DMS 273 (cell line): Measurements from ENCODE around the gene BNIP5.

ENCODE experiments used
- DNase-seq: peaks from one replicate; lab custom pipeline; 2025; ENCODE audit not compliant: unreplicated experiment; lab: John Stamatoyannopoulos, UW

The BNIP5 gene, protein sequence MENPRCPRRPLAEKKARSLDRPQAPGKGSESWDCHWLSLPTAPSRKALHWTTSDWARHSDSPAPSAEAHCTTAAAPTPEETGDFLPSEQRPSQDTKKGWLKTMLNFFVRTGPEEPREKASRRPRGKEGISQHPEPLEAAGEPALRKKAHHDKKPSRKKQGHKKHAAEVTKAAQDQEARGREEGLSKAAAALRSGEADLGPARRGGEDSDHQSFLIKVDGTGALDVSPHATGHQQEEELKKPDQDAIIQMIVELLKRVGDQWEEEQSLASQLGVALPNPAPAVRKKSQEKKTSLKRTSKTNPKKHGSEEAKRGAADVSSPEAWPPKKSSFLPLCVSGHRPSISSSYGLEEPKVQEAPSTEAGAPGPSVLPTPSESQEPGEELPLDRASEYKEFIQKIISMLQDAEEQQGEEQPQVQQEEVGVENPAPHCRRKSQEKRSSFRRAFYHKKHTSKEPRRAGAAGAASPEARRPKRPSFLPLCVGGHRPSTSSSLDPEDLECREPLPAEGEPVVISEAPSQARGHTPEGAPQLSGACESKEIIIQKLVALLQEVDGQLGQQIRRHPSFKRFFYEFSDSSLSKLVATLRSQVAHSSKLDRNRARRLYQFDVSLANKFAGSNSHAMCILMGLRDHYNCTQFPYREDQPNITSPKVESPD

DNA sequence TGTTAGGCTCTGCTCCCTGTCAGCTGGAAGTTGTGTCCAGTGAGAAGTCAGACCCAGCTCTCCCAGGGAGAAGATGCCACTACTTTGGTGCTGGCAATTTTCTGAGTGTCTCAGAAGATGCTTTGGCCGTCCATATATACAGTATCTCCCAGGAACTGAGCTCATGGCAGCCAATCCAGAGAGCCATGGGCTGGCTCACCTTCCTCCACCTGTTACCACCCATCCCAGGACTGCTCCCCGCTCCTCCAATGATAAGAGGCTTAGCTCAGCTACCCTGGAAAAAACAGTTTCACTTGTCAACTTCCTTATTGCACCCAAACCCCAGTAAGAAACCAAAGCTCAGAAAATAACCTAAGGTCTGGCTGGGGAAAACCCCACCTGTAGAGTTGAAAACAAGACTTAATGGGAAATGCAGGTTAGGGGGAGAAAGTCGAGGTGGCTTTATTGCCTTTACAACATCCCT, at the start of gene BNIP5:
BNIP5 (minus strand) TSS at position 110 of the 463 bp plus-strand sequence. CDS start 6,198 bp downstream, outside the sequence.
- no peak for DNase-seq

DNA sequence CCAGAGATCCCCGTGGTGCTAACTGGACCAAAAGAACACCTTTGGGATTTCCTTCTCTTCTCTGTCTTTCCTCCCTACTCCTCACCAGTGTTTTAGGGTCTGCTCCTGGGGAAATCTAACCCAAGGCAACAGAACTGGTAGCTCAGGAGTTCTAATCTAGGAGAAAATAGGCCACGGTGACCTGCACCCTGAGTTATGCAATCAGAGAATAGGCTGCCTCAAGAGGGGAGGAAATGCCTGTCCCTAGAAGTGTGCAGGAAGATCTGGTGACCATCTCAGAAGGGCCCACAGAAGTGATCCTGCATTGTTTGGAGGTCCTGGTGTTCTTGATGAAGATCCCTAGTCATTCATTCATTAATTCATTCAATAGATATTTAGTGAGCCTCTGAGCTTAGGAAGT, 47.4 kb upstream of the BNIP5 start:
- no peak for DNase-seq

DNA sequence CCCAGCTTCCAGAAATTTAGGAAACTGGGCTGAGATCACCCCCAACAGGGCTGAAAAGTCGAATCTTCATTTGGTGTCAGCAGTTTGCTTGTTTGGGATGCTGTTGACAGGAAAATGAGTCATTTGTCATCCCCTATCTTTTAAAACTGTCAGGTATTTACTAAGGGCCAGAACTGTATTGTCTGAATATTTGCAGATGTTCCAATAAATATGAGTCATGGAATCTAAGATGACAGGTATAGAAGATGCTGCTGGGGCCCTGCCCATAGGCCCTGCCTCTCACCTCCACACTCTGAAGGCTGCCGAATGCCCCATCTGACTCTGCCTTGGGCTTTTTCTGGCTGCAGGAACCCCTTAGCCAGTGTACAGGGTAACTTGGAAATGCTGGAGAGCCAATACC, 46.9 kb upstream of the BNIP5 start:
- no peak for DNase-seq

DNA sequence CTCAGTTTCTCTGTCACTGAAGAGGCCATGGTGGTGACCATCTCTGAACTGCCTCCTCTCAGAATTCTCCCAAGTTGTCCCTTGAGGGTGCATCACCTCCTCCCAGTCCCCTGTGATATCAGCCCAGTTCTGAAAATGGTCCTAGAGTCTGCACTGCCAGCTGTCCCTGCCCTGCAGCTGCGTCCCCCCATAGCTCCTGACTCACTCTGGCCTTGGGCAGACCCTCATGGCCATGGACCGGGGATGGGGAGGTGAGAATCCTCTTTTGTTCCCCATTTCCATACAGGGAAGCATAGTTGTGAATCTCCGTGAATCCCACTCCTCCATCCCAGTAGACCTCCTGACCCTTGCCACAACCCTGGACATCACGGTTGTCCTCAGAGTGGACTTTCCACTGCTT, 46.3 kb upstream of the BNIP5 start:
- no peak for DNase-seq

DNA sequence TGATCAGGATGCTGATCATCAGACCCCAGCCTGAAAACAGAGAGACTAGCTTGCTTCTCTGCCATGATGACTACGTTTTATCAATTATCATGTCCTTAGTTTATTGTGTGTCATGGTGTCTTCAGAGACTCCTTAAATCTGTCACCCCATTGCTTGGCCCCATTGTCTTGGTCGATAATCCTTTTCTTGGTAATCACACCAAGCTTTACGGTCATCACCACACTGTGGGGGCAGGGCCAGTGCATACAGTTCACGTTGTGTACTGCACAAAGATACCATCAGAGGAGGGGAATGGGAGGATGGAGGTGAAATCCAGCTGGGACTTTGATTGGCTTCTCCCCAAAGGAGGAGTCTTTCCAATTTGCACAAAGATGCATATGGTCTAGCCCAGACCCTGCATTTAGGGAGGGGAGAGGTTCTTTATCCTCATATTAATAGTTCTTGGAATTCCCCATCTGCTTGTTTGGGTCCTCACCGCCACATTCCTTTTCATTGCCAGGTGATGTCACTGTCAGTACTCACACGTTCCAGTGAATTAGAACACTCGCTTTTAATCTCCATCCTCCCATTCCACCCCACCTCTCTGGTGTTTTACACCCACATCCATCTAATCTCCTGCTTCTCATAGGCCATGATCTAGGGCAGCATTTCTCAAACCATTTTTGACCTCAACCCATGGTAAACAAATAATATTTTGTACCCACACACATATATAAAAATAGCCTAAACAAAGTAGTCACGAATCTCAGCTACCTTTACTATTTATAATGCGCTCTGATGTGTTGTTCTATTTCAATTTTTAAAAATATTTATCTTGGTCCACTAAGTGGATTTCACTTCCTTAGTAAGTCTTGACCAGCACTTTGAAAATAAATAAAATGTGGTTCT, 45.1 kb upstream of the BNIP5 start:
- no peak for DNase-seq

DNA sequence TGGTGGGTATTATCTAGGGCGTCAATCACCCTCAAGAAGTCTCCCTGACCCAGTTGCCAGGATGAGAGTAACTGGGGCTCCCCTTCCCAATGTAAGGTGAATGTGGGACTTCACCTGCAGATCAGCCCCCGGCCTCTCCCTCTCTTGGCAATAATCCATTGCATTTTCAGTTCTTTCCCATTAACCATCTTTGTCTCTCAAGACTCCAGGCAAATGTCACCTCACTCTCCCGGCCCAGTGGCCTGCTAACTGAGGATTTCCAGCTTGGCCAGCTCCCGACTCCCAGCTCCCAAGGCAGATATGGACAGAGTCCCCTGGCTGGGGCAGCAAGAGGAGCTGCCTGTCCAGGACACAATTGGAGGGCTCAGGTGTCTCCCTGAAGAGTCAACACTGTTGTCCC, 43.5 kb upstream of the BNIP5 start:
- DNase-seq, result no peak

DNA sequence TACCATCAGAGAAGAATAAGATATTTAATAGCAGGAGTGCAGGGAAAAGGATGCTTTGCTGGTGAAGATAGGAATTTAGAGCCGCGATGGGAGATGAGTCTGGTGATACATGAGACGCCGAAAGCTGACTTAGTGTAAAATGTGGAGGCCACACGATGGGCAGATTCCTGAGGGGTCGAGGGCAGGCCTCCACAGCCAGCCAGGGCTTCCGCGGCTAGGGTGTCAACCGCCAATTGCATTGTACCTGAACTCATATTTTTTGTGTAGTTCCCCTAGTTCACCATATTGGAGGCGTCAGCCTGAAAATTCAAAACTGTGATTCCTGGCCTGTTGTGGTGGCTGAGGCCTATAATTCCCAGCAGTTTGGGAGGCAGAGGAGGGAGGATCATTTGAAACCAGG, 42.2 kb upstream of the BNIP5 start:
- no peak for DNase-seq

DNA sequence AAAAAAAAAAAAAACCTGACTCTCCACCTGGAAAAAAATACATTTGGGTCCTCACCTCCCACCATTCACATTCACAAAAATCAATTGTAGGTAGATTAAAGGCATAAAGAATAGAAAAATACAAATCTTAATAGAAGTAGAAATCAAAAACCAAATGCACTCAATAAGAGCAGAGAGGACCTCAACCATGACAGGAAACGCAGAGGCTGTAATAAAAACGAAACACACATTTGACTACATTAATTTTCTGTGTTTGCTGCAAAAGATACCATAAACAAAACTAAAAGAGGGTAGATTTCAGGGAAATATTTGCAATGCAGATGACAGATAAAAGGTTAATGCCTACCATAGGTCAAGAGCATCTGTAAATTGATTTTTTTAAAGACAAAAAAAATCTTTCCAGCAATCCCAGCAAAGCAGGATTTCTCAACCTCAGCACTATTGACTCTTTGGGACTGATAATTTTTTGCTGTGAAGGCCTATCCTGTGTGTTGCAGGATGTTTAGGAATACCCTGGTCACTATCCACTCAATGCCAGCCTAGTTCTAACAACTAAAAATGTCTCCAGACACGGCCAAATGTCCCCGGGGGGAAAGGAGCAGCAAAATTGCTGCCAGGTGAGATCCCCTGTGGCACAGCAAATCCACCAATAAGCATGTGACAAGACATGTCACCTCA, 41.7 kb upstream of the BNIP5 start:
- DNase-seq, result no peak

DNA sequence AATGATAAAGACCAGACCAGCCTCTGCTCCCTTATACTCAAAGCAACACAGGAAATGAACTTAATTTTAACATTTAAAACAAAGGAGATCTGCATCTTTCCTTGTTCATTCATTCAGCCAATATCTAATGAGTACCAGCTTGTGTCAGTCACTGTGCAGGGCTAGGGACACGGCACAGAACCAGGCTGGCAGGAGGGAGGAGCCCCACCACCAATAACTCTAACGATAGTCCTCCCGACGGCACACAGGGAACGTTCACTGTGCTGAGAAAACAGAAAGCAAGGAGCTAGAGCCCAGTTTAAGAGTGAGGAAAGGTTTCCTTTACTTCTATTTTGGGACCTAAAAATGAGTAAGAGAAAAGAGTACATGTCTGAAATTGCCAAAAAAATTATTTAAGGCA, 40.9 kb upstream of the BNIP5 start:
- DNase-seq, result no peak

DNA sequence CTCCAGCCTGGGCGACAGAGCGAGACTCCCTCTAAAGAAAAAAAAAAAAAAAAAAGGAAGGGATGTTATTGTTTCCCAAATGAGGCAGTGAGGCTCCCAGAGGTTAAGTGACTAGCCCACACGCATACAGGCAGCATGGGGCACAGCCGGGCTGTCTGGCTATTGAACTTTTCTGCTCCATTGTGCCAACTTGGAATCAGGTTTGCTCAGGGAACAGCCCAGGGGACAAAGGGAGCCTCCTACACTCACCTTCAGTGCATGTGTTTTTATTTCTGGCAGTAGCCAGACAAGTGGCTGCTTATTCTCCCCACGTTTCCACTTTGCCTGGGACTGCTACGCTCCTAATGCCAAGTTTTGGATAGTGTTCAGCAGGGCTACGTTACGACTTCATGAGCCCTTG, 40.1 kb upstream of the BNIP5 start:
- DNase-seq, result no peak

DNA sequence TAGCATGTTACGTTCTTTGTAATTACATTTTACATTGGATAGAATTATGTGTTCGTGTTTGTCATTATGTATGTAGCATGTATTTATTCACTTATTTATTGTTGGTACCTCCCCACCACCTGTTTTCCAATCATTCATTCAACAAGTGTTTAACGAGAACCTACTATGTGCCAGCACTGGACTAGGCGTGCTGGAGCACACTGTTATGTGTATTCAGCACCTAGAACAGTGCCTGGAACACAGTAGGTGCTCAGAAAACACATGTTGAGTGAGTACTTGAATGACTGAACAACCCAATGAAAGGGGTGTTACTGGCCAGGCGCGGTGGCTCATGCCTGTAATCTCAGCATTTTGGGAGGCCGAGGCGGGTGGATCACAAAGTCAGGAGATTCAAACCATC, 39.5 kb upstream of the BNIP5 start:
- no peak for DNase-seq

DNA sequence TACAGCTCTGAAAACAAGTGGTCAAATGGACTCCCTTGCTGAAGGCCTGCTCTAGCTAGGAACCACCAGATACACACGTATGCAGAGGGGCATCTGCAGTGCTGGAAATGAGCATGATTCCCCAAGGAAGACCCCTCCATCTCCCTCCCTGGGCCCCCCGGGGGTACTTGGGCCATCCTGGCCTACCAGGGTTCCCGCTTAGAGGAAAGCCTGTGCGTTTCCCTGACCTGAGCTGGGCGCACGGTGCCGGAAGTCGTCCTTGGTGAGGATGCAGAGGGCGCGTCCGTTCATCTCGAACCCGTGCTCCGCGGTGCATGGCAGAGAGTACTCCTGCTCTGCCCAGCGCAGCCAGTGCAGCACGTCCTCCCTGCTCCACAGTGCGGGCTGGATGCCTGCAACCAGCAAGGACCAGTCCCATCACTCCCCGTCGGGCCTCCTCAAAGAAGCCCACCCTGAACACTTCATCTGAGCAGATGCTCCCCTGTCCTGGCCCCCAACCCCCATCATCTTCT, 39.0 kb upstream of the BNIP5 start:
- no peak for DNase-seq

DNA sequence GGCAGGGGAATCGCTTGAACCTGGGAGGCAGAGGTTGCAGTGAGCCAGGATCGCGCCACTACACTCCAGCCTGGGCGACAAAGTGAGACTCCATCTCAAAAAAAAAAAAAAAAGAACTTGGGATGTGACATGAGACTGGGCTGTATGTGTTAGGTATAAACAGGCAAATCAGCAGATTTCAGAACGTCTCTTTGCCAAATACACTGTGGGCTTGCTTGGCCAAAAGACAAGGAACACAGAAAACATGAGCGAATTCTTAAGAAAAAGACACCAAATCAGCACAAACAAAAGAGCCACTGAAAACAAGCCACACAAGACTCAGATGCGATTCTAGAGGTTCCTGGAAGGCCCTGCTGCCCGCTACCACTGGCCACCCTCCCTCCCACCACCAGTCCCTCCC, 38.3 kb upstream of the BNIP5 start:
- no peak for DNase-seq

DNA sequence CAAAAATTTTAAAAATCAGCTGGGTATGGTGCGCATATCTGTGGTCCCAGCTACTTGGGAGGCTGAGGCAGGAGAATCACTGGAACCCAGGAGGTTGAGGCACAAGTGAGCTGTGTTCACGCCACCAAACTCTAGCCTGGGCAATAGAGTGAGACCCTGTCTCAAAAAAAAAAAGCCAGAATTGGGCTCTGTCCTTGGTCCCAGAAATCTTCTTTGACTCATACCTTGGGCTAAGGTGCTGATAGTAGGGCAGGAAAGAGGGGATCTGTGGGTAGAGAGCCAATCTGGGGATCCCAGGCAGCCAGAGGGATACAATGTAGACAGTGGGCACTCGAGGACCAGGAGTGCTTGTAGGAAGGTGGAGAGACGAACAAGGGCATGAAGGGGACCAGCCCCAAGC, 37.5 kb upstream of the BNIP5 start:
- DNase-seq, result no peak

DNA sequence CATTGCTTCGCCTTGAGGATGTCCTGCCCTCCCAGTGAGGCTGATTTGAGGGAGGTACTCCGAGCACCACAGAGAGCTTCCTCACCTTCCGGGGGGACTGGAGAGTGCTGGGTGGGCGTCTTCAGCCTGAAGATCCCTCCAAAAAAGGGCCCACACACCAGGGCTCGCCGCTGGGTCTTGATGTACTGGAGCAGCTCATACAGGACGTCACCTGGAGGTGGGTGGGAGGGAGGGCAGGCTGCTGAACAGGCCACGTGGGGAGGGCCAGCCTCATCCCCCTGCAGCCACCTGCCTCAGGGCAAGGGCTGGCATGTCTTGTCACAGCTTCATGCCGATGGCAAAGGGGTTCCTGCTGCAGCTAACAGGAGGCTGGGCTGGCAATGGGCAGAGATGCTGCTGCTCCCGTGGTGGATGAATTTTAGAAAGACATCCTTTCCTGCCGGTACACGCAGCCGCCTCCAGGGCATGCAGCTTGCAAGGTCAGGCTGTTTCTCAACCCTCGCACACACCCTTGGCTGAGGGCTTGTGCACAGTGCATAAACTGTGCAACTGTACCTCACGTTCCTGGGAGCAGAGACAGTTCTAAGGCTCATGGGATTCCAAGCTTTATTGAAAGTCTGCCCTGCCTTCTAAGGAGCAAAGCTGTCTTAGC, 36.8 kb upstream of the BNIP5 start:
- DNase-seq, result no peak

DNA sequence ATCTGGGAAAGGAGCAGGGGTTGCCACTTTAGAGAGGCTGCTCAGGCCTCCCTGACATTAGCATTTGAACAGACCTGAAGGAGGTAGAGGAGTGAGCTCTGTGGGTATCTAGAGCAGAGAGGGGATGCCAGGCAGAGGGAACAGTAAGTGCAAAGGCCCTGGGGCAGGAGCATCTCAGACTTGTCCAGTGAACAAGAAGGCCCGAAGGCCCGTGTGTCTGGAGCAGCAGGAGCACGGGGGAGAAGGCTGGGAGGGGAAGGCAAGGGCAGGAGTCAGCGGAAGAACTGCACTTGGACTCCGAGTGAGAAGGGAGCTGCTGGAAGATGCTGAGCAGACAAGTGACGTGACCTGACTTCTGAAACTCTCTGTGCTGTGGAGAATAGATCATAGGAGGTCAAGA, 35.4 kb upstream of the BNIP5 start:
- DNase-seq, result no peak

DNA sequence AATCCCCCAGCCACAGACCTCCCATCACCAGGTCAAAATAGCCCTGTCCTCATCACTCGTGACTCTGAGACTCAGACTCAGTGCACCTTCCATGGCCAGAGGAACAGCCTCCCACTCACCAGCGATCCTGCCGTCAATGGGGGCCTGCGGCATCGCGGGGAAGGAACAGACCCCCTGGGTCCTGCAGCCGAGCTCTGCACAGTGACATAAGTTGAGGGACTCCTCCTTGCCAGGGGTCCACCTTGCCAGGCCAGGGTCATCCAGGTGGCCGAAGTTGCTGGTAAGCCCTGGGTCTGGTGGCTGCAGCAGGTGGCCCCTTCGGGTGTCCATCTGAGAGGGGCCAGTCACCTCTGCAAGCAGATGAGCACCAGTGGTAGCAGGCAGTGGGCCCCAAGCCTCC, 34.5 kb upstream of the BNIP5 start:
- DNase-seq, result no peak

DNA sequence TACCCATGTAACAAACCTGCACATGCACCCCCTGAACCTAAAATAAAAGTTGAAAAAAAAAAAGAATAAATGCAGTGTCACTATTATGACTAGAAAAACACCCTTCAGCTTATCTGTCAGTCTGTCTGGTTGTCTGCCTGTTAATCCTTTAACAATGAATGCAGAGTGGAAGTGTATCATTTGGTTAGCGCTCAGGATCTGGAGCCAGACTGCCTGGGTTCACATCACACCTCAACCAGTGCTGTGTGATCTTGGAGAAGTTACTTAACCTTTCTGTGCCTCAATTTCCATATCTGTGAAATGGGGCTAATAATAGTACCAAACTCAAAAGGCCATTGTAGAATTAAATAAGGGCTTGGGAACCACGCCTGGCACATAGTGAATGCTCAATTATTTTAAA, 34.0 kb upstream of the BNIP5 start:
- DNase-seq, result no peak

DNA sequence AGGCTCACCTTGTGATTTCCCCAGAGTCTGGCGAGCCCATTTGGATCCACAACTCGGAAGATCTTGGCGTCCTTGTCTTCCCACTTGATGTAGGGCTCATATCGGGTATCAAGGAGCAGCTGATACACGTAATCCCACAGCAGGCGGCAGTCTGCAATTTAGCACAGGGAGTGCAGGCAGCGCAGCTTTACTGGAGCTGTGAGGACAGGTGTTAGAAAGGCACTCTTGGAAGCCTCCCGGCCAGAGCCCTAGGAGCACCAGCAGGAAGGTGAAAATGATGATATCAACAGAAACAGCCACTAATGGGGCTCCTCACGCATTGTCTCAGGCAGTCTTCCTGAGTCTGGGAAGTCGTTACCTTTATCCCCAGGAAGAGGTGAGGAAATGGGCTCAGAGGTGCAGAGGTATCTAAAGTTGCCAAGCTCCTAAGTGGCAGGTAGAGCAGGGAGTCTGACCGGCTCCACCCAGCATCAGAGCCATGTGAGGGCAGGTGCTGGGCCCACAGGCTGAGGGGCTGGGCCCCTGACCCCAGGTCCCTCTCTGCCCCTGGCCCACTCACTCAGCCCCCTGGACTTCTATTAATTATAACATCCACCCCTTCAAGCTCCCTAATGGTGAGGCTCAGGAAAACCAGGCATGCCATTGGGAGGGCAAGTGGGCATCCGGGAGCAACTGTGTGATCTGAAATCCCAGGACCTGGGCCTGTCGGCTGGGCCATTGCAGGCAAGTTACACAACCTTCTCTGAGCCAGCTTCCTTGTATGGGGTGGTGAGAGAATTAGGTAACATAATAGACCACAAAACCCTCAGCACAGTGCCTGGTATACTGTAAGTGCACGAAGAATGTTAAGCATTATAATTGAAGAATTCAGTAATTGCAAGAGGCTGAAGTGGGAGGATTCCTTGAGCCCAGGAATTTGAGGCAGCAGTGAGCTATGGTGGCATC, 32.5 kb upstream of the BNIP5 start:
- DNase-seq, result peak; percentile 62
